ENCODE results near the gene BCAS1.

Gene BCAS1

DNA sequence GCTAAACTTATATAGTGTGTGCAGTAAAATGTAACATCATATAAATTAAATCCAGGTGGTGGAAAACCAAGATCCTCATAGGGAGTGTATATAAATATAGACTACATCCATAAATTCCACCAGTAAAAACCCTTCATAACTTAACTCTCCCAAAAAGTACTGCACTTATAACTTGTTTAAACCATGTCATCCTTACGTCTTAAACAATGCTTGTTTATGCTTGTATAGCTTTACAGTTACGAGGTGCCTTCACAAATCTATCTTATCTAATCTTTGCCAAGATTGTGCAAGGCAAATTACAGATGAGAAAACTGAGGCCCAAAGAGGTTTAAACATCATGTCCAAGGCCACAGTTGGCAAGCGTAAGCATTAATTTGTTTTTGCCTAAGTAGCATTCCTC is 71.3 kb downstream of the BCAS1 start:
- Histone ChIP-seq H3K27ac (no peak overlapping the region), H3K4me3 (ENCODE audit: low read depth, low read length) (no peak overlapping the region), H3K36me3 (no peaks in the 10 kb centered on the region), H3K27me3 (ENCODE audit: insufficient read depth, low read depth, severe bottlenecking) (peaks cover 57% of the 10 kb centered on the region), H3K9me3 (ENCODE audit: severe bottlenecking) (peaks cover 3% of the 10 kb centered on the region)
- no peak for DNase-seq
- no peak for TF ChIP-seq CTCF (IDR thresholded peaks at IDR 0.05; ENCODE audit: low read depth, low read length)

GRCh38 chr20:53996584-53997486 is 73.6 kb downstream of the BCAS1 start:
- no peak for TF ChIP-seq CTCF (IDR thresholded peaks at IDR 0.05; ENCODE audit: low read depth, low read length)
- no peak overlapping the region for H3K4me3 ChIP-seq (ENCODE audit: low read depth, low read length)
- H3K36me3 ChIP-seq = no peaks in the 10 kb centered on the region
- DNase-seq = no peak
- H3K27ac ChIP-seq = no peak overlapping the region
- peaks cover 3% of the 10 kb centered on the region for H3K9me3 ChIP-seq (ENCODE audit: severe bottlenecking)
- peaks cover 68% of the 10 kb centered on the region for H3K27me3 ChIP-seq (ENCODE audit: insufficient read depth, low read depth, severe bottlenecking)

DNA sequence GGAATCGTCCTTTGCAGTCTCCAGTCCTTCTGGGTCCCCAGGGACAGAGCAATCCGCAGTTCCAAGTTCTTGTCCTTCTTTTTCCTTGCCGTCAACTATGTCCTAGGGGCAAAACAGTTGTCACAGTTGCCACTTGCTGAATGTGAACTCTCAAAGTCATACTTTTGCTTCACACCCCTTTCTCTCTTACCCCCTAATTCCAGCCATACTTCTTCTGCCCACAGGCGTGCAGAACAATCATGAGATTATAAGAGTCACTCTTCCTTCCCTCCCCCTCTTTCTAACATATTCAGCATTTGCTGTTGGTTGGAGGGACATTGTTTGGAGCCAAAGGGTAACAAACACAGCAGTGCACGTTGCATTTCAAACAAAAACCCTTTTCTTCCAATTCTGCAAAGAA is 74.4 kb downstream of the BCAS1 start:
- TF ChIP-seq CTCF (IDR thresholded peaks at IDR 0.05; ENCODE audit: low read depth, low read length) = no peak
- H3K27me3 ChIP-seq (ENCODE audit: insufficient read depth, low read depth, severe bottlenecking) = peaks cover 76% of the 10 kb centered on the region
- H3K27ac ChIP-seq = no peak overlapping the region
- DNase-seq = no peak
- H3K9me3 ChIP-seq (ENCODE audit: severe bottlenecking) = no peaks in the 10 kb centered on the region
- no peaks in the 10 kb centered on the region for H3K36me3 ChIP-seq
- H3K4me3 ChIP-seq (ENCODE audit: low read depth, low read length) = no peak overlapping the region

- Histone ChIP-seq H3K27ac (no peak overlapping the region), H3K36me3 (no peaks in the 10 kb centered on the region), H3K4me3 (ENCODE audit: low read depth, low read length) (no peak overlapping the region), H3K9me3 (ENCODE audit: severe bottlenecking) (no peaks in the 10 kb centered on the region), H3K27me3 (ENCODE audit: insufficient read depth, low read depth, severe bottlenecking) (peaks cover 82% of the 10 kb centered on the region)
- no peak for TF ChIP-seq CTCF (IDR thresholded peaks at IDR 0.05; ENCODE audit: low read depth, low read length)
- no peak for DNase-seq
These were observed 76.3 kb downstream of the BCAS1 start for GRCh38 chr20:53994088-53994487.

GRCh38 chr20:53993310-53993709 is 77.1 kb downstream of the BCAS1 start:
- Histone ChIP-seq H3K36me3 (no peaks in the 10 kb centered on the region), H3K4me3 (ENCODE audit: low read depth, low read length) (no peak overlapping the region), H3K9me3 (ENCODE audit: severe bottlenecking) (no peaks in the 10 kb centered on the region), H3K27me3 (ENCODE audit: insufficient read depth, low read depth, severe bottlenecking) (peaks cover 84% of the 10 kb centered on the region), H3K27ac (no peak overlapping the region)
- no peak for DNase-seq
- TF ChIP-seq CTCF (IDR thresholded peaks at IDR 0.05; ENCODE audit: low read depth, low read length) = no peak

Data from WERI-Rb-1 (cell line).